Measurements from ENCODE around the gene C3AR1.

The C3AR1 gene

DNA sequence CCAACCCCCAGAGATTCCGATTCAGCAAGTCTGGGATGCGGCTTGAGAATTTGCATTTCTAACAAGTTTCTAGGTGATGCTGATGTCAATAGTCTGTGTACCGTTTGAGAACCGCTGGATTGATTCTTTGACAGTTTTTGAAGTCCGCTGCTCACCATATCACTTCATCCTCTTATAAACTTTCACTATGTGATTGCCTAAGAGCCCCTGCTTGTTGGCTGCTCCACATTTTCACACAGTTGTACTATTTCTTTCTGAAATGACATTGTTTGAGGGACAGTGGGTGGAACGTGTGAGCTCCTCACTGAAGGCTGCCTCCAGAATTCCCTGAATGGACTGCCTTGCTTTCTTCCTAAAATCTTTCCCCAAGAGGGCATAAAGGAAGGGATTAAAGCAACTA lies 7.7 kb downstream of the C3AR1 start:
- no peak for DNase-seq (ENCODE audit: low read depth)
- TF ChIP-seq, protein P1, sequence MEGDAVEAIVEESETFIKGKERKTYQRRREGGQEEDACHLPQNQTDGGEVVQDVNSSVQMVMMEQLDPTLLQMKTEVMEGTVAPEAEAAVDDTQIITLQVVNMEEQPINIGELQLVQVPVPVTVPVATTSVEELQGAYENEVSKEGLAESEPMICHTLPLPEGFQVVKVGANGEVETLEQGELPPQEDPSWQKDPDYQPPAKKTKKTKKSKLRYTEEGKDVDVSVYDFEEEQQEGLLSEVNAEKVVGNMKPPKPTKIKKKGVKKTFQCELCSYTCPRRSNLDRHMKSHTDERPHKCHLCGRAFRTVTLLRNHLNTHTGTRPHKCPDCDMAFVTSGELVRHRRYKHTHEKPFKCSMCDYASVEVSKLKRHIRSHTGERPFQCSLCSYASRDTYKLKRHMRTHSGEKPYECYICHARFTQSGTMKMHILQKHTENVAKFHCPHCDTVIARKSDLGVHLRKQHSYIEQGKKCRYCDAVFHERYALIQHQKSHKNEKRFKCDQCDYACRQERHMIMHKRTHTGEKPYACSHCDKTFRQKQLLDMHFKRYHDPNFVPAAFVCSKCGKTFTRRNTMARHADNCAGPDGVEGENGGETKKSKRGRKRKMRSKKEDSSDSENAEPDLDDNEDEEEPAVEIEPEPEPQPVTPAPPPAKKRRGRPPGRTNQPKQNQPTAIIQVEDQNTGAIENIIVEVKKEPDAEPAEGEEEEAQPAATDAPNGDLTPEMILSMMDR (IDR thresholded peaks at IDR 0.05; ENCODE audit: low read depth, low read length, missing control alignments): no peak
- H3K4me3 ChIP-seq (ENCODE audit: low read depth, low read length): no peak overlapping the region
- in situ Hi-C loops (cut with HindIII; ENCODE audit: low sequenced_read_pairs): no loop called here

DNA sequence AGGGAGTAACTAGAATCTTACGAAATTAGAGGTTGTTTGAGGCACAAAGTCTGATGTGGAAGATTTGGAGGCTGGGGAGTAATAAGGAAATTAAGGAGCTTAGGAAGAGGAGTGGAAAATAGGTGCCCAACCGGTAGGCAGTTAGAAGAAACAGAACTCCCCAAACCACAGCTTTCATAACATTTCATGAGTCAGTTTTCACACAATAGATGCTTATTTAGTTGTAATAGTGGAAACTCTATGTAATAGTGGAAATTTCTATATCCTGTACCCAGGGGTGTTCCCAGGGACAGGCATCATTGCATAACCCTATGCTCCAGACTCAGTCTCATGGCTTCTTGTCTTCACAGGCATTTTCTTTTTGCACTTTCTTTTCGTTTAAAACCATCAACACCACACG lies 8.3 kb downstream of the C3AR1 start:
- TF ChIP-seq, protein P1 (IDR thresholded peaks at IDR 0.05; ENCODE audit: low read depth, low read length, missing control alignments): no peak

DNA sequence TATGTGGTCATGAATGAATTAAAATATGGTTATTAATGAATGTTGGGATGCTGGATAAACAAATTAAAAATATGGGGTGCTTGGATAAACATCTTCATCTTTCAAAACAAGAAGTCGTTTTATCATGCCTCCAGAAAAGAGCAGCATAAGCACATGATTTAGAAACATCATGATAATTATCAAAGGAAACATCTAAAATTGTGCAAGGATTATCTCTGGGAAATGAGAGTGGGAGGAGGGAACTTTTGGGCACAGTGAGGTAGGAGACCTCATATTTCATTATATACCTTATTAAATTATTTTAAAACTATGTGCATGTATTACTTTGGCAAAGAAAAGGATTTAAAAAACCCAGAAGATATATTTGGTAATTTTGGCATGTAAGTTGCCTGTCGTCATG lies 8.9 kb downstream of the C3AR1 start:
- H3K4me3 ChIP-seq (ENCODE audit: low read depth, low read length): no peak overlapping the region
- in situ Hi-C loops (cut with HindIII; ENCODE audit: low sequenced_read_pairs): no loop called here
- DNase-seq (ENCODE audit: low read depth): no peak
- TF ChIP-seq, protein P1 (IDR thresholded peaks at IDR 0.05; ENCODE audit: low read depth, low read length, missing control alignments): no peak

More for the DNA sequence above, 8.3 kb downstream of the C3AR1 start:
- DNase-seq (ENCODE audit: low read depth): no peak
- in situ Hi-C loops (cut with HindIII; ENCODE audit: low sequenced_read_pairs): no loop called here
- no peak overlapping the region for H3K4me3 ChIP-seq (ENCODE audit: low read depth, low read length)

DNA sequence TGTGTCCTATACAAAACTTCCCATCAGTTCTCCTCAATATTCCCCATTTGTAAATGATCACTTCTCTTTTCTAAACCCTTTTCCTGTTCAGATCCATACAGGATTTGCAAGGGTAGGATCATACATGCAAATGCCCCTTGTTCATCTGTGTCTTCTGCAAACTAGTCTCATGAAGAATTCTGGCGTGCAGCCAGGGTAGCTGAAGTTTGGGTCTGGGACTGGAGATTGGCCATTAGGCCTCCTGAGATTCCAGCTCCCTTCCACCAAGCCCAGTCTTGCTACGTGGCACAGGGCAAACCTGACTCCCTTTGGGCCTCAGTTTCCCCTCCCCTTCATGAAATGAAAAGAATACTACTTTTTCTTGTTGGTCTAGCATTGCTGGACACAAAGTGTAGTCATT lies 11.3 kb downstream of the C3AR1 start:
- in situ Hi-C loops (cut with HindIII; ENCODE audit: low sequenced_read_pairs): no loop called here
- no peak for DNase-seq (ENCODE audit: low read depth)
- TF ChIP-seq, protein P1 (IDR thresholded peaks at IDR 0.05; ENCODE audit: low read depth, low read length, missing control alignments): no peak
- H3K4me3 ChIP-seq (ENCODE audit: low read depth, low read length): no peak overlapping the region

DNA sequence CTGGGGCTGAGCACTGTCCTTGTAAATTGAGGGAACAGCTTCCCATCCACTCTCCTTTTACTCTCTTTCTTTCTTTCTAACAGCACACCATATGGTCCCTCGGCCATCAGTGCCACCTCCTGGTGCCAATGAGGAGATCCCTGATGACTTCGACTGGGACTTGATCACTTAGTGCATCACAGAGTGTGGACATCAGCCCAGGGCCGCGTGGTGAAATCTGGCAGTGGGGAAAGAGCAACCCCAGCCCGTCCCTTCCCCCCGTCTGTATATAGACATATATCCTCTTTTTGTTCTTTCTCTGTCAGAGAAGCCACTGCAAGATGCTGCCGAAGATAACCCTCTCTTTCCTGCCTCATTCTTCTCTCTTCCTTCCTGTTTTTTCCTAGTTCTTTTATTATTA lies 13.5 kb downstream of the C3AR1 start:
- no peak overlapping the region for H3K4me3 ChIP-seq (ENCODE audit: low read depth, low read length)
- DNase-seq (ENCODE audit: low read depth): no peak
- TF ChIP-seq, protein P1 (IDR thresholded peaks at IDR 0.05; ENCODE audit: low read depth, low read length, missing control alignments): no peak
- in situ Hi-C loops (cut with HindIII; ENCODE audit: low sequenced_read_pairs): no loop called here

DNA sequence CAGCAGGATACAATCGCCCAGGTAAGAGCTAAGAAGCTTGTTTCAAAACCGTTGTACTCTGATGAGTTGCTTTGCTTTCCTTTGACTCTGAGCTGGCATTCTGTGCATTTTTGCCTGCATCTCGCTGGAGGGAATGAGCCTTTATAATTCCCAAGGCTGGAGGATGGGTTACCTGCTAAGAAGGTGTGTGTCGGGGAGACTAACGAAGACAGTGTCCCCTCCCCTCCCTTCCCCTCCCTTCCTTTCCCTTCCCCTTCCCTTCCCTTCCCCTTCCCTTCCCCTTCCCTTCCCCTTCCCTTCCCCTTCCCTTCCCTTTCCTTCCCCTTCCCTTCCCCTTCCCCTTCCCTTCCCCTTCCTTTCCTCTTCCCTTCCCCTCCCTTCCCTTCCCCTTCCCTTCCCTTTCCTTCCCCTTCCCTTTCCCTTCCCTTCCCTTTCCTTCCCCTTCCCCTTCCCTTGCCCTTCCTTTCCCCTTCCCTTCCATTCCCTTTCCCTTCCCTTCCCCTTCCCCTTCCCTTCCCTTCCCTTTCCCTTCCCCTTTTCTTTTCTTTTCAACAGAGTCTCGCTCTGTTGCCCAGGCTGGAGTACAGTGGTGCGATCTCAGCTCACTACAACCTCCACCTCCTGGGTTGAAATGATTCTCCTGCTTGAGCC lies 15.4 kb downstream of the C3AR1 start:
- in situ Hi-C loops (cut with HindIII; ENCODE audit: low sequenced_read_pairs): no loop called here
- no peak overlapping the region for H3K4me3 ChIP-seq (ENCODE audit: low read depth, low read length)
- TF ChIP-seq, protein P1 (IDR thresholded peaks at IDR 0.05; ENCODE audit: low read depth, low read length, missing control alignments): no peak
- DNase-seq (ENCODE audit: low read depth): no peak

Data from astrocyte of the cerebellum (primary cell).